ENCODE measurements around the gene NUFIP2. TPM values are rescaled to one million over a fixed set of nuclear protein-coding genes. Genes with fewer than 3 reads are reported as not detected.
A peak's percentile ranks its signal among the peaks of the same experiment; 100 is the strongest.

The NUFIP2 gene
- total and polyA plus RNA-seq, 4 experiments from 2014 or later, result 11.5 to 85.1 (median 46.6) TPM

- no peaks in the 10 kb centered on the region for H3K36me3 Mint-ChIP-seq
- CTCF ChIA-PET (ENCODE audit: partially characterized antibody), result no interaction called here
These were observed 45.1 kb downstream of the NUFIP2 start for GRCh38 chr17:29248845-29249244.

GRCh38 chr17:29247219-29247618 lies 46.7 kb downstream of the NUFIP2 start:
- Mint-ChIP-seq H3K4me3 (no peak overlapping the region), H3K36me3 (no peaks in the 10 kb centered on the region), H3K27ac (no peak overlapping the region), H3K27me3 (no peaks in the 10 kb centered on the region), H3K9me3 (no peaks in the 10 kb centered on the region), H3K4me1 (peaks cover 0 to 4% (median 3%) of the 10 kb centered on the region in 4 donors)
- Histone ChIP-seq H3K27me3 (ENCODE audit: insufficient read depth, low read length) (no peaks in the 10 kb centered on the region), H3K9me3 (ENCODE audit: control insufficient read depth in 1 of 2, low read length in 2 of 2) (no peaks in the 10 kb centered on the region), H3K36me3 (ENCODE audit: insufficient read depth, low read length) (no peaks in the 10 kb centered on the region), H3K27ac (ENCODE audit: low read depth, low read length) (no peak overlapping the region), H3K4me1 (ENCODE audit: insufficient read depth, low read length) (no peaks in the 10 kb centered on the region), H3K4me3 (ENCODE audit: low read length in 2 of 2) (no peak overlapping the region)
- CTCF ChIA-PET (ENCODE audit: partially characterized antibody), result no interaction called here
- intact Hi-C loops (cut with micrococcal nuclease), result no loop called here
- POLR2A ChIA-PET (ENCODE audit: partially characterized antibody), result no interaction called here
- no peak for DNase-seq

More at GRCh38 chr17:29248845-29249244, 45.1 kb downstream of the NUFIP2 start:
- H3K36me3 ChIP-seq (ENCODE audit: insufficient read depth, low read length), result no peaks in the 10 kb centered on the region
- no peak for DNase-seq
- Mint-ChIP-seq H3K27me3 (no peaks in the 10 kb centered on the region), H3K9me3 (no peaks in the 10 kb centered on the region), H3K4me3 (peak overlapping the region in 1 of 8 donors; percentile 22), H3K27ac (no peak overlapping the region), H3K4me1 (peaks cover 0 to 4% (median 4%) of the 10 kb centered on the region in 4 donors)
- no peaks in the 10 kb centered on the region for H3K9me3 ChIP-seq (ENCODE audit: control insufficient read depth in 1 of 2, low read length in 2 of 2)
- intact Hi-C loops (cut with micrococcal nuclease), result no loop called here
- no peaks in the 10 kb centered on the region for H3K4me1 ChIP-seq (ENCODE audit: insufficient read depth, low read length)
- no peak overlapping the region for H3K4me3 ChIP-seq (ENCODE audit: low read length in 2 of 2)
- POLR2A ChIA-PET (ENCODE audit: partially characterized antibody), result interaction anchor here (0.8 kb wide), 1 partner anchor 8 kb away, joined by 3 read pairs; no protein-coding TSS in a partner anchor
- no peak overlapping the region for H3K27ac ChIP-seq (ENCODE audit: low read depth, low read length)
- no peaks in the 10 kb centered on the region for H3K27me3 ChIP-seq (ENCODE audit: insufficient read depth, low read length)

- POLR2A ChIA-PET (ENCODE audit: partially characterized antibody), result no interaction called here
- CTCF ChIA-PET (ENCODE audit: partially characterized antibody), result no interaction called here
- Mint-ChIP-seq H3K4me3 (no peak within 1 kb of the TSS), H3K27ac (peak within 1 kb of the TSS in 1 of 7 donors; percentile 60), H3K9me3 (no peaks in the 10 kb centered on the region), H3K4me1 (peaks cover 0 to 4% (median 0%) of the 10 kb centered on the region in 4 donors), H3K36me3 (no peaks in the 10 kb centered on the region), H3K27me3 (no peaks in the 10 kb centered on the region)
- H3K27me3 ChIP-seq (ENCODE audit: insufficient read depth, low read length), result no peaks in the 10 kb centered on the region
- DNase-seq, result no peak
- H3K9me3 ChIP-seq (ENCODE audit: control insufficient read depth in 1 of 2, low read length in 2 of 2), result no peaks in the 10 kb centered on the region
- H3K4me1 ChIP-seq (ENCODE audit: insufficient read depth, low read length), result no peaks in the 10 kb centered on the region
- no peaks in the 10 kb centered on the region for H3K36me3 ChIP-seq (ENCODE audit: insufficient read depth, low read length)
- H3K27ac ChIP-seq (ENCODE audit: low read depth, low read length), result no peak within 1 kb of the TSS
- intact Hi-C loops (cut with micrococcal nuclease), result no loop called here
- H3K4me3 ChIP-seq (ENCODE audit: low read length in 2 of 2), result no peak within 1 kb of the TSS
These were observed 47.3 kb downstream of the NUFIP2 start, which contains the start of gene CRYBA1 for GRCh38 chr17:29246628-29247027. TSS of gene CRYBA1 (plus strand) at chr17:29246859. CDS start at chr17:29246864, 5 bp downstream.

- Histone ChIP-seq H3K4me1 (ENCODE audit: insufficient read depth, low read length) (no peaks in the 10 kb centered on the region), H3K4me3 (ENCODE audit: low read length in 2 of 2) (no peak overlapping the region), H3K27ac (ENCODE audit: low read depth, low read length) (no peak overlapping the region), H3K36me3 (ENCODE audit: insufficient read depth, low read length) (no peaks in the 10 kb centered on the region), H3K9me3 (ENCODE audit: control insufficient read depth in 1 of 2, low read length in 2 of 2) (no peaks in the 10 kb centered on the region), H3K27me3 (ENCODE audit: insufficient read depth, low read length) (no peaks in the 10 kb centered on the region)
- no peaks in the 10 kb centered on the region for H3K9me3 Mint-ChIP-seq
- H3K4me1 Mint-ChIP-seq, result peaks cover 0 to 4% (median 0%) of the 10 kb centered on the region in 4 donors
- H3K36me3 Mint-ChIP-seq, result no peaks in the 10 kb centered on the region
- no peak overlapping the region for H3K4me3 Mint-ChIP-seq
- ChIA-PET CTCF (ENCODE audit: partially characterized antibody) (interaction anchor here (1.0 kb wide), 1 partner anchor 27 kb away, joined by 3 read pairs; no protein-coding TSS in a partner anchor), POLR2A (ENCODE audit: partially characterized antibody) (no interaction called here)
- no peaks in the 10 kb centered on the region for H3K27me3 Mint-ChIP-seq
- H3K27ac Mint-ChIP-seq, result no peak overlapping the region
- no peak for DNase-seq
- intact Hi-C loops (cut with micrococcal nuclease), result no loop called here
These were observed 48.5 kb downstream of the NUFIP2 start for GRCh38 chr17:29245401-29245800.

- Histone ChIP-seq H3K4me1 (ENCODE audit: insufficient read depth, low read length) (no peaks in the 10 kb centered on the region), H3K36me3 (ENCODE audit: insufficient read depth, low read length) (no peaks in the 10 kb centered on the region), H3K27me3 (ENCODE audit: insufficient read depth, low read length) (no peaks in the 10 kb centered on the region), H3K27ac (ENCODE audit: low read depth, low read length) (no peak overlapping the region), H3K9me3 (ENCODE audit: control insufficient read depth in 1 of 2, low read length in 2 of 2) (no peaks in the 10 kb centered on the region), H3K4me3 (ENCODE audit: low read length in 2 of 2) (no peak overlapping the region)
- Mint-ChIP-seq H3K27ac (no peak overlapping the region), H3K4me1 (no peaks in the 10 kb centered on the region), H3K27me3 (no peaks in the 10 kb centered on the region), H3K36me3 (no peaks in the 10 kb centered on the region), H3K9me3 (no peaks in the 10 kb centered on the region), H3K4me3 (no peak overlapping the region)
- ChIA-PET CTCF (ENCODE audit: partially characterized antibody) (interaction anchor here (1.3 to 1.8 kb wide), 2 partner anchors 48 to 95 kb away, joined by 3 read pairs; no protein-coding TSS in a partner anchor), POLR2A (ENCODE audit: partially characterized antibody) (no interaction called here)
- no peak for DNase-seq
- intact Hi-C loops (cut with micrococcal nuclease), result no loop called here
These were observed 50.2 kb downstream of the NUFIP2 start for GRCh38 chr17:29243792-29244191.

- ChIA-PET CTCF (ENCODE audit: partially characterized antibody) (interaction anchor here (1.8 kb wide), 1 partner anchor 49 kb away, joined by 3 read pairs; no protein-coding TSS in a partner anchor), POLR2A (ENCODE audit: partially characterized antibody) (no interaction called here)
- H3K27ac ChIP-seq (ENCODE audit: low read depth, low read length), result no peak overlapping the region
- H3K4me1 ChIP-seq (ENCODE audit: insufficient read depth, low read length), result no peaks in the 10 kb centered on the region
- Mint-ChIP-seq H3K9me3 (no peaks in the 10 kb centered on the region), H3K27ac (no peak overlapping the region), H3K36me3 (no peaks in the 10 kb centered on the region), H3K4me1 (no peaks in the 10 kb centered on the region), H3K27me3 (no peaks in the 10 kb centered on the region), H3K4me3 (no peak overlapping the region)
- no peaks in the 10 kb centered on the region for H3K36me3 ChIP-seq (ENCODE audit: insufficient read depth, low read length)
- DNase-seq, result no peak
- intact Hi-C loops (cut with micrococcal nuclease), result no loop called here
- no peak overlapping the region for H3K4me3 ChIP-seq (ENCODE audit: low read length in 2 of 2)
- H3K9me3 ChIP-seq (ENCODE audit: control insufficient read depth in 1 of 2, low read length in 2 of 2), result no peaks in the 10 kb centered on the region
- no peaks in the 10 kb centered on the region for H3K27me3 ChIP-seq (ENCODE audit: insufficient read depth, low read length)
These were observed 51.2 kb downstream of the NUFIP2 start for GRCh38 chr17:29242790-29243189.

GRCh38 chr17:29242051-29242450 lies 51.9 kb downstream of the NUFIP2 start:
- intact Hi-C loops (cut with micrococcal nuclease), result no loop called here
- Histone ChIP-seq H3K9me3 (ENCODE audit: control insufficient read depth in 1 of 2, low read length in 2 of 2) (no peaks in the 10 kb centered on the region), H3K4me3 (ENCODE audit: low read length in 2 of 2) (no peak overlapping the region), H3K4me1 (ENCODE audit: insufficient read depth, low read length) (no peaks in the 10 kb centered on the region), H3K27me3 (ENCODE audit: insufficient read depth, low read length) (no peaks in the 10 kb centered on the region), H3K36me3 (ENCODE audit: insufficient read depth, low read length) (no peaks in the 10 kb centered on the region), H3K27ac (ENCODE audit: low read depth, low read length) (no peak overlapping the region)
- H3K27ac Mint-ChIP-seq, result no peak overlapping the region
- ChIA-PET POLR2A (ENCODE audit: partially characterized antibody) (no interaction called here), CTCF (ENCODE audit: partially characterized antibody) (interaction anchor here (1.8 to 2.0 kb wide), 2 partner anchors 23 to 50 kb away, joined by 3 to 9 read pairs; no protein-coding TSS in a partner anchor)
- H3K4me1 Mint-ChIP-seq, result no peaks in the 10 kb centered on the region
- H3K9me3 Mint-ChIP-seq, result no peaks in the 10 kb centered on the region
- no peak overlapping the region for H3K4me3 Mint-ChIP-seq
- H3K36me3 Mint-ChIP-seq, result no peaks in the 10 kb centered on the region
- no peak for DNase-seq
- H3K27me3 Mint-ChIP-seq, result no peaks in the 10 kb centered on the region

All from CD4-positive, alpha-beta memory T cell (primary cell).